Erythroblast (primary cell): Measurements from ENCODE around the gene KIF26B.

ENCODE experiments used
- DNase-seq, 2 experiments: peaks; one replicate each; lab custom pipeline; 2025; lab: John Stamatoyannopoulos, UW
- GATA1 ChIP-seq: IDR thresholded peaks from 2 replicates; pipeline ENCODE4 v1.6.1; 2011; ENCODE audit warnings: low read depth, mild to moderate bottlenecking, control low read depth, low read length, moderate library complexity
- POLR2A ChIP-seq: IDR thresholded peaks from 2 replicates; pipeline ENCODE4 v1.6.1; 2011; ENCODE audit warnings: mild to moderate bottlenecking, low read length

KIF26B gene

DNA sequence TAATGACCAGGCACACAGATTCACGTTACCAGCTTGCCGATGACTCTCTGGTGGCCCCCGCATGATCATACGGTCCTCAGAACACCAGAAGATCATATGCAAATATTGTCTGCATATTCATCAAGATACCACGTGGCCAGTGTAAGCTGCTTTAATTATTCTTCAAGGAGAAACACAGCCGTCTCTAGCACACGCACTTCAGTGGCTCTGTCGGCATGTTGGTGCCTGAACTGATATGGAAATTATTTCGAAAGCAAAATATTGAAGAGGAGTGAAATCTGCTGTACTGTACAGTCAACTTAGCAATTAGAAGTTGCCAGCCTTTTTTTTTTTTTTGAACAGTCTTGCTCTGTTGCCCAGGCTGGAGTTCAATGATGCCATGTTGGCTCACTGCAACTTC, 5.9 kb upstream of the KIF26B start:
- no peak for TF ChIP-seq POLR2A
- TF ChIP-seq GATA1: no peak
- no peak for DNase-seq

DNA sequence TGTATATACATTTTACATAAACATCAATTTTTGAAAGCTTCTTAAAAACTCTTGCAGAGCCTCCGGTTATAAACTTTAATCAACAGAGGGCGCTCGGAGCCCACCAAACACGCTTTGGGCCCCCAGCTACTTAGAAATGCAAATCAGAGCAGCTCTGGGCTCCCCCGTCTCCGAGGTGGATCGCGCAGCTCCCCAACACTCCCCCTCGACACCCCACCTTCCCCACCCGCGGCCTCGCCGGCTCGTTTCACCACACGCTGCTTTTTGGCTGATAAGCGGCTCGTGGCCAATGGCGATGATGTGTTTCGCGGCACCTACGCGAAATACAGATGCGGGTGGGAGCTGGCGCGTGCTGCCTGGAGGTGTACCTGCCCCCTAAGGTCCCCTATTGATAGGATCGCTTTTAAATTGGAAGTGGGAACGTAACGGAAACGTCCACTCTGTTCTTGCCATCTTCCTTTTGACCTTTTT, 1.7 kb upstream of the KIF26B start:
- DNase-seq: peak; percentile 55 to 70
- no peak for TF ChIP-seq POLR2A
- TF ChIP-seq GATA1: no peak

DNA sequence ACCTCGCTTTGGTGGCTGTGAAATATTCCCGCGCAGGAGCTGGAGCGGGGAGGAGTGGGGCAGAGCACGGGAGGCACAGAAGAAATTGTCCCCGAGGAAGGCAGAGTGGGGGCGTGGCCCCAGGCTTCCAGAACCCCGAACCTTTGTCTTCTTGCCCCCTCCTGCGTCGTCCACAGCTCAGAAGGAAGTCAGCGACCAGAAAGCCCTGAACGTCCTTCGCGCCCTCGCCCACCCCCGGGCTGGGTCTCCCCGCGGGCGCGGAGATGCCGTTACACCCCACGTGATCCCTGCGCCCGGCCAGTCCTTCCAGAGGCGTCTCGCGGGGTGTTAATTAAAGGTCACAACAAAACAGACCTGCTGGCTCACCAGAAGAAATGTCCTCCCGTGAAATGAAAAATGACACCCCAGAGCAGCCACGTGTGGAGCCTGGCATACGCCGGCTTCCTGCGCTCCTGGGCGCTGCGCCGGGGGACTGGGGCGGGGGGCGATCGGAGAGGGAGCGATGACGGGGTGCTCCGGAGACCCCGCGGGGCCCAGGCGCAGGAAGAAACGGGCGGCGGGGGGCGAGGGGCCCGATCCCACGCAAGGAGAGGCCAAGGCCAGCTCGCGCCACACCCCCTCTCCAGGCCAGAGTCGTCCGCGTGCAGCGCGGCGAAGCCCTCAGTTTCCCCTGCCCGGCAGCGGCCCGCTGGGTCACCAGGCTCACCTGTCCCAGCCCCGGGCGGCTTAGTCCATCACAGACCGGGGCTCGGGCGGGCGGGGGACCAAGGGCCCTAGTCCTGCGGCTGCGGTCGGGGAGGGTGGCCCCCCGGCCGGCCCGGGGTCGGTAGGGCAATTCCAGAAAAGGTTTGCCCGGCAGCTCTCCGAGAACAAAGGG, 995 bp upstream of the KIF26B start:
- no peak for TF ChIP-seq POLR2A
- no peak for TF ChIP-seq GATA1
- no peak for DNase-seq

DNA sequence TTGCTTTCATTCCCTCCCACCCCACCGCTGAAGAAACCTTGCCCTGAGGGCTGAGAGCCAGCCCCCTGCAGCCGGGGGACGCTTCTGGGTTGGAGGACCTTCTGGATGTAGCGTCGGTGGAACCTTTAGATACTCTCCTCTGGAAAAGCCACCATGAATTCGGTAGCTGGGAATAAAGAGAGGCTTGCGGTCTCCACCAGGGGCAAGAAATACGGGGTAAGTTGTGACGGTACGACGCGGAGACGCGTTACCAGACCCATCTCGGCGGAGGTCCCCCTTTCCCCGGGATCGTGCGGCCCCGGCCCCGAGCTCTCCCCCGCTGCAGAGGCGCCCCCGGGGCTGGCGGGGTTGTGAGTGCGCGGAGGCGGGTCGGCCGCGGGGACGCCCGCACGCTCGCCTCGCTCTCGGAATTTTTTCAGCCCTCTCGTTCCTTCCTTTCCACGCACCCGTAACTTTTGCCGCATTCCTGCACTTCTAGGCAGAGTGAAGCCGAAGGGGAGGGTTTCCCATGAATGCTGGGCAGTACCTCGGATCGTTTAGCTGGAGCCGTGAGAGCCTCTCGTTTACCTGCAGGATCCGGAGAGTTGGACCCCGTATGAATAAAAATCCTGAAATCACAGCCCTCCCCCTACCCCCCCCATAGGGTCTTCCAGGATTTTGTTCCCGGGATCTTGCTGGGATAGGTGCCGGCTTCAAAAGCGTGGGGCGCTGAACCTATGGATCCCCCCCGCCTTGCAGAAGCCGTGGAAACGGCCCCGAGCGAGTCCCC, 671 bp downstream of the KIF26B start:
- DNase-seq: no peak
- TF ChIP-seq GATA1 (no peak), POLR2A (no peak)

DNA sequence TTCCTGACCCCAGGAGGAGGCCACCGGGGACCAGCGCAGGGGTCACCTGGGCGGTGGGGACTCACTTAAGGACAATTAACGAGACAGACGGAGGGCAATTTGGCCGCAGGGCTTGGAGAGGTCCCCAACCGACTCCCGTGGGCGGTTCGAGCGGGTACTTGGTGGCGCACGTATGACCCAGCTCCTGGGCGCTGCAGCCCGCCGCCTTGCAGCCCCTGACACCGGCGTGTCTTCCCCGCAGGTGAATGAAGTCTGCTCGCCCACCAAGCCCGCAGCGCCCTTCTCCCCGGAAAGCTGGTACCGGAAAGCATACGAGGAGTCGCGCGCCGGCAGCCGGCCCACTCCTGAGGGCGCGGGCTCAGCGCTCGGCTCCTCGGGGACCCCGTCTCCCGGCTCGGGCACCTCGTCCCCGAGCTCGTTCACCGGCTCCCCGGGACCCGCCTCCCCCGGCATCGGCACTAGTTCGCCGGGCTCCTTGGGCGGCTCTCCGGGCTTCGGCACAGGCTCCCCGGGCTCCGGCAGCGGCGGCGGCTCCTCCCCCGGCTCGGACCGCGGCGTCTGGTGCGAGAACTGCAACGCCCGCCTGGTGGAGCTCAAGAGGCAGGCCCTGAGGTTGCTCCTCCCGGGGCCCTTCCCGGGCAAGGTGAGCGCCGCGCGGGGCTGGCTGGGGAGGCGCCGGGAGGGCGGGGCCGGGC, 1.4 kb downstream of the KIF26B start:
- no peak for TF ChIP-seq POLR2A
- no peak for TF ChIP-seq GATA1
- DNase-seq: peak; percentile 69 to 74

DNA sequence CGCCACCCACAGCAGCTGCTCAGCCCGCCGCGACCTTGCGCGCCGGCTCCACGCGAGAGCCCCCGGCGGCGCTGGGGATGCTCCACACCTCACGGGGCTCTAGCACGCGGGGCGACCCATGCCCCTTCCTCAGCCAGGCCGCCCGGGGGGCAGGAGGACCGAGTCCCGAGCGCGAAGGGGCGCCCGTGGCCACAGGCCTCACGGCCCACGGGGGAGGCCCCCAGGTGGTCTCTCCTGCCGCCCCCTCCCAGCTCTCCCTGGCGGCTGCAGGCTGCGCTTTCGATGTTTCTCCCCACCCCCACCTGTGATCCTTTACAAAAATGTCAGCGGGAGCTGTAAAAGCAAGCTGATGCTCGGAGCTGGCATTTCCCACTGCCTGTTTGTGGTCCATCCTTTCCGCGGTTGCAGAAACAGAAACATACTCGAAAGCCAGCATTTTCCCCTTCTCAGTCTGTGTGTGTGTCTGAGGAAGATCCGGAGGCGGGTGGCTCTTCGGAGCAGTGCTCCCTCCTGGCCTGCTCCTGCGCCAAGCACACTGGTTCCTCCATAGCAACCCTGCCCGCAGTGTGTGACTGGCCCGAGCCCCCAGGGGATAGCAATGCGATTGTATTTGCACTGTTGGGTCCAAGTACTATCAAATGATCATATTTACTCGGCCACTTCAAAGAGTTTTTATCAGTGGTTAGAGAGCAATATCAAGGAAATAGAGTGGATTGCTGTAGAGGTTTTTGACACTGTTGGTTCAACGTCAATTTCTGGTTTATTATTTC, 2.1 kb downstream of the KIF26B start:
- TF ChIP-seq POLR2A (no peak), GATA1 (no peak)
- DNase-seq: no peak

DNA sequence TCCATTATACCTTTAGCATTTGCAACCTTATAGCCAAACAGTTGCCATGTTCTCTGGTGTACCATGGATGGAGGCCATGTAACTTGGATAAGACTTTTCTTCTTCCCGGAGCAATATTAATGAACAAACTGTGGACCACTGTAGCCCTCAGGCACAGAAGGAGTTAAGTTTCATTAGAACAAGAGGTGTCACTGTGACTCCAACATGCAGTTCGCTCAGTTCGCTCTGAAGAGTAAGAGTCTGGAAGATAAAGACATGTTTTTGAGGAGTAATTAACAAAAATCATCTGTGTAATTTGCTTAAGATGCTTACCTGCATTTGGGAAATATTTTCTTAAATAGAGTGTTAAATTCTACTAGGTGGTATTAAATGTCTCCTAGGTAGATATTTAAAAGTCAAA, 4.1 kb downstream of the KIF26B start:
- TF ChIP-seq GATA1 (no peak), POLR2A (no peak)
- no peak for DNase-seq

DNA sequence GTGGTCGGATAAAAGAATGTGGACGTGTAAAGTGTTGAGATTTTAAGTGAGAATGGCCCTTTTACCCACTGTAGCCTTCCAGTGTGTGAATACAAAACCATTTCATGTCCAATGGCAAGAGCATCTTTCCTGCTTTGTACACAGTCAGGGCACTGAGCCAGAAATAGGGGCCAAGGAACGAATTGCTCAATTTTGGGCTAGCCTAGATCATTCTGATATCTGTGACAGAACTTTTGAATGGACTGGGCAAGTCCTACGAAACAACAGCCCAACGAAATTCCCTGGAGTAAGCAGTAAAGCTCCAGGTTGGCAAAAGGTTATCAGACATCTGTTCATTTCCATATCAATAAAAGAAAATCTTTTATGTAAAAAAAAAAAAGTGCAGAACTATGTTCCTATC, 5.5 kb downstream of the KIF26B start:
- DNase-seq: no peak
- TF ChIP-seq POLR2A (no peak), GATA1 (no peak)

DNA sequence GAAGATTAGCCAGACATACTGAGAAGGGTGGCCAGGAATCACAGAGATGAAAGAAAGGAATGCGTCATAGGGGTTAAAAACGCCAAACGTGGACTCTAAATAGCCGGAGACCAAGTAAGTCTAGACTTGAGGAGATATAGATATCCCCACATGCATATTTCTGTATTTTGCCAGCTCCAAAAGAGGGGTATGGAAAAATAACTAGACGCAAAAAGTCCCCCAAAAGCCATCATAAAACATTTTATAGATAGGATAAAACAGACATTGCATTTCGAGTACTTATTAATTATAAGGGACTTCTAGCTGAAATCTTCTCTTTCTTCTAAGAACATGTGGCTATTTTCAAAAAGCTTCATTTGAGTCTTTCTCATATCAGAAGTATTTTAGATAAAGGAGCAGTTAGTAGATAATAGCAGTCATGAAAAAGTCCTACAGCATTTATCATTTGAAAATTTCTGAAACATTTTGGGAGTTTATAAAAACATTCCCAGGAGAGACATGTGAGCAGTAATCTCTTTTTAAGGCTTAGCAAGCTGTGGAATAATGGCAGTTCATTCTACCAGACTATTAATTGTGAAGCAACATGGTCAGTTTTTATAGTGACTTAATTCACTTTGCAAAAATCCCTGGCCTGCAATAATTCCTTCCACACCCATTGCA, 6.1 kb downstream of the KIF26B start:
- TF ChIP-seq GATA1: no peak
- TF ChIP-seq POLR2A: no peak
- no peak for DNase-seq

DNA sequence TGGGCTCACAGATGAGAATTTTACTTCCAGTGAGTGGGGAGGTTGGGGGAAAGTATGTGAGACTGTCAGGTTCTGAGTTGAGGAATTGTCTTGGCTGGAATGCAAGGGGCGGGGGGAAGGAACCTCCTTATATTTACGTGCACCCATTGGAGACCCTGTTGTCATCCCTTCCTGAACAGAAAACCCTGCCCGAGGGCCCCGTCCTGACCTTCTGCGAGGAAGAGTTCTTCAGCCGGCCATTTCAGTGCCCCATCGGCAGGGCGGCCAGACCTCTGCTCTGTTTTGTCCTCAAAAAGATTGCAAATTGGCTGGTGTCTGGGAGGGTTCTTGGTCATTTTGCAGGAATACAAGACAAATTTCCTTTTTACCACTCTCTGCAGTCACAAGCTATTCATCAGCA, 7.1 kb downstream of the KIF26B start:
- TF ChIP-seq GATA1 (no peak), POLR2A (no peak)
- no peak for DNase-seq

DNA sequence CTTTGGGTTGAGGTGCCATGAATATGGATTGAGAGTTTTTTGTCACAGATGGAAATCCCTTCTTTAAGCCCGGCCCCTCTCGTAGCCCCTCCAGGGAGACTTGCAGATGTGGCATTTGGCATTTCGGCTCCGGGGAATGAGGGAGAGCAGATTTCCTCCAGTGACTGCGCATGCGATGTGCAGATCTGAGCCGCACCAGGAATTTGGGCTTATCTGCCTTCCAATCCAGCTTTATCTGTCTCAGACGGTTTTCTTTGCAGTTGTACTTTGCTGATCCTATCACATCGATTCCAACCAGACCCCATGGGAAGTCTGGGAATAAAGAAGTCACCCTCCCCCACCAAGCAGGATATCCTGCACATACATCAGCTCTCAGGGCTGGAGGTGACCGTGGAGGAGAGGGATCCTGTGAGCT, 11.7 kb downstream of the KIF26B start:
- TF ChIP-seq POLR2A (no peak), GATA1 (no peak)
- no peak for DNase-seq

DNA sequence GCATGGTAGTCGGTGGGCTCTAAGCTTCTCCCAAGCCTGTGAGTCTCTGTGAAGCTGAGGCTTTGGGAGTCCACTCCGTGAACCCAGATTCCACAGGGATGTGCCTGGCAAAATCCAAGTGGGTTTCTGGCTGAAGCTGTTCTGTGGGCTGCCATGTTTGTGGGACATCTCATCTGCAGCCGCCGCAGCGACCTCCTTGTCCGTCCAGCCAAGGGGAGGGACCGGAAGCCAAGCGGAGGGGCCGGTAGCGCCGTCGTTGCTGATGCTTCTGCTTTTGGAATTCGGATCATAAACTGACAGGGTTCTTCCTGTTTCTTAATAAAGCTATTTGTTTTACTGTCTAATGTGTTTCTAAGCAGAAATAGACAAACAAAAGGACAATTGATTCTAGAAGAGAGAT, 13.3 kb downstream of the KIF26B start:
- no peak for DNase-seq
- TF ChIP-seq POLR2A (no peak), GATA1 (no peak)

DNA sequence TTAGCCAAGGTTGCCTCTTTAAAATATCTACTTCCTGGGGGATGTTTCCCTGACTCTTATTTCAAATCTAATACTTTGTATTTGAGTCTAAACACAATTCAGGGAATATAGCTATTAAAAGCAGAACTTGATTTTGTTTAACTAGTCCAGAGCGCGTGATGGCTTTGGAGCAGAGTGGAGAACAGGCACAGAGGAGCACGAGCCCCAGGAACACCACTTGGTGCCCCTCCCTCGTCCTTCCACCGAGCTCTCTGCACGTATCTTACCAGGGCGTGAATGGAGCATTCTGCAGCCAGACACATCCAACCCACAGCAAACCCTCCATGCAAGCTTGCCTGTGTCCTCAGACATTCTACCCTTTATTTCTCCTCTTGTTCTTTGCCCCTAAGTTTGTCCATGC, 14.1 kb downstream of the KIF26B start:
- no peak for DNase-seq
- TF ChIP-seq GATA1: no peak
